AG09309 (cell line): ENCODE data around the gene HOXB9.
A peak's percentile ranks its signal among the peaks of the same experiment; 100 is the strongest.

ENCODE experiments used
- DNase-seq: peaks from one replicate; pipeline ENCODE4 v3.0.0-alpha.2; 2010; ENCODE audit warnings: low read depth
- H3K4me3 ChIP-seq: 2 replicates; pipeline ENCODE4 v1.5.1; 2011; ENCODE audit warnings: mild to moderate bottlenecking, low read depth, low read length, moderate library complexity; ENCODE audit not compliant: control insufficient read depth
- CTCF ChIP-seq: IDR thresholded peaks from 2 replicates; pipeline ENCODE4 v1.5.1; 2011; ENCODE audit warnings: mild to moderate bottlenecking, low read depth, low read length, inconsistent platforms; ENCODE audit not compliant: insufficient read depth, control insufficient read depth; ENCODE audit errors: missing control alignments

The HOXB9 gene

GRCh38 chr17:48599354-48599753 lies 26.8 kb downstream of the HOXB9 start:
- no peak for DNase-seq
- TF ChIP-seq CTCF = no peak
- no peak overlapping the region for H3K4me3 ChIP-seq

GRCh38 chr17:48598736-48599135 lies 27.4 kb downstream of the HOXB9 start:
- no peak overlapping the region for H3K4me3 ChIP-seq
- no peak for DNase-seq
- TF ChIP-seq CTCF = no peak

GRCh38 chr17:48597778-48598631 lies 28.2 kb downstream of the HOXB9 start:
- no peak for DNase-seq
- H3K4me3 ChIP-seq = peak overlapping the region; percentile 6
- TF ChIP-seq CTCF = no peak

GRCh38 chr17:48597528-48597777 lies 28.7 kb downstream of the HOXB9 start:
- H3K4me3 ChIP-seq = no peak overlapping the region
- no peak for TF ChIP-seq CTCF

GRCh38 chr17:48596735-48597527 lies 29.2 kb downstream of the HOXB9 start:
- DNase-seq = no peak
- no peak overlapping the region for H3K4me3 ChIP-seq
- TF ChIP-seq CTCF = no peak

More at GRCh38 chr17:48597528-48597777, 28.7 kb downstream of the HOXB9 start:
- DNase-seq = no peak

GRCh38 chr17:48596000-48596734 lies 30.0 kb downstream of the HOXB9 start:
- DNase-seq = no peak

More at GRCh38 chr17:48596000-48596734, 30.0 kb downstream of the HOXB9 start:
- no peak overlapping the region for H3K4me3 ChIP-seq
- TF ChIP-seq CTCF = no peak
